GM23338 (cell line): Measurements from ENCODE around the gene ACAD11.

Experiments used
- CREB1 ChIP-seq: fragments of 250-450 bp; sonication (Bioruptor Pico); IDR thresholded peaks from 2 replicates; pipeline ENCODE4 v1.5.0; 2020; ENCODE audit warnings: low read depth, mild to moderate bottlenecking, moderate library complexity
- CTCF ChIP-seq, 2 experiments: fragments of 200-600 bp in 1 of 2; sonication (generic) in 1 of 2; conservative IDR thresholded peaks; 2 replicates each; pipeline versions ENCODE4 v1.5.1 to v1.6.1; 2016 to 2017; ENCODE audit warnings: antibody characterized with exemption in 2 of 2, low read depth in 2 of 2, mild to moderate bottlenecking in 2 of 2, moderate library complexity in 1 of 2
- EZH2 ChIP-seq: fragments of 200-600 bp; sonication (generic); IDR thresholded peaks from one replicate; pipeline ENCODE4 v1.8.0; 2017; ENCODE audit warnings: antibody characterized with exemption, mild to moderate bottlenecking, low read depth; ENCODE audit not compliant: unreplicated experiment
- EZH2phosphoT487 ChIP-seq: fragments of 200-600 bp; sonication (generic); IDR thresholded peaks from one replicate; pipeline ENCODE4 v1.8.1; 2018; ENCODE audit warnings: antibody characterized with exemption; ENCODE audit not compliant: unreplicated experiment
- JUNB ChIP-seq: IDR thresholded peaks from one replicate; pipeline ENCODE4 v1.6.1; 2016; ENCODE audit warnings: antibody characterized with exemption; ENCODE audit not compliant: unreplicated experiment
- NANOG ChIP-seq: IDR thresholded peaks from 2 replicates; pipeline ENCODE4 v1.6.1; 2016; ENCODE audit warnings: antibody characterized with exemption, borderline replicate concordance
- POLR2AphosphoS5 ChIP-seq: IDR thresholded peaks from 2 replicates; pipeline ENCODE4 v1.6.1; 2016; ENCODE audit warnings: antibody characterized with exemption, low read depth
- REST ChIP-seq: IDR thresholded peaks from one replicate; pipeline ENCODE4 v1.6.1; 2018; ENCODE audit warnings: antibody characterized with exemption; ENCODE audit not compliant: unreplicated experiment
- STAT1 ChIP-seq: IDR thresholded peaks from one replicate; pipeline ENCODE4 v1.6.1; 2016; ENCODE audit warnings: antibody characterized with exemption; ENCODE audit not compliant: unreplicated experiment
- ZNF114 ChIP-seq: fragments of 250-450 bp; sonication (Bioruptor Pico); IDR thresholded peaks from 2 replicates; pipeline ENCODE4 v1.5.0; 2020; ENCODE audit warnings: mild to moderate bottlenecking, moderate library complexity
- ZNF331 ChIP-seq: fragments of 250-450 bp; sonication (Bioruptor Pico); IDR thresholded peaks from 2 replicates; pipeline ENCODE4 v1.5.0; 2020; ENCODE audit warnings: low read depth, mild to moderate bottlenecking, moderate library complexity
- ZNF462 ChIP-seq: fragments of 250-450 bp; sonication (Bioruptor Pico); IDR thresholded peaks from 2 replicates; pipeline ENCODE4 v1.5.0; 2020; ENCODE audit warnings: mild to moderate bottlenecking, moderate library complexity

GRCh38 chr3:132637590-132637989 is 22.0 kb downstream of the ACAD11 start:
- TF ChIP-seq EZH2phosphoT487 (no peak), CTCF (conservative IDR thresholded peaks at IDR 0.05; ENCODE audit: low read depth in 2 of 2) (no peak), POLR2AphosphoS5 (no peak), REST (no peak), EZH2 (no peak), CREB1 (no peak), JUNB (no peak), ZNF331 (CRISPR knock-in tag) (no peak), STAT1 (no peak), NANOG (no peak), ZNF462 (CRISPR knock-in tag) (no peak), ZNF114 (CRISPR knock-in tag) (no peak)
